ENCODE data around the gene CCR4. TPM values are rescaled to one million over a fixed set of nuclear protein-coding genes. Genes with fewer than 3 reads are reported as not detected.

Gene CCR4
- total and polyA plus RNA-seq, 2 of the 4 experiments (the other 2 are of a cell fraction), result not detected

DNA sequence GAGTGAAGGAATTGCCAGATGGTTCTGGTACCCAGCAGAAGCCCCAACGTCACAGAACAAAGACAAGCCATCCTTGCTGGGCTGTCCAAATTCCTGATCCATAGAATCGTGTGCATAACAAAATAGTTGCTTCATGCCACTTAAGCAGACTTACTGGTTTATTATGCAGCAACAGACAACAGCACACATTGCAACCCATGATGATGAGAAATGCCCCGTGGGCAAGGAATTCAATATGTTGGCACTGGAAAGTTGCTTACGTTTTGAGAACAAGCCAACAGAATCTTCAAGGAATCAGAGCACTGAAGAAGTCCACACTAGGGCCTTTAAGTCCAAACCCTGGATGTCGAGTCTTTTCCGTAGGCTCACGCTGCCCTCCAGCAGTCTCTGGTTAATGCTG is 40.3 kb downstream of the CCR4 start:
- H3K14ac ChIP-seq (replicated peaks; ENCODE audit: low read depth, low read length), result no peak overlapping the region
- H2AFZ ChIP-seq (replicated peaks; ENCODE audit: low read length, poor library complexity), result no peak overlapping the region
- CTCF ChIA-PET, result no interaction called here
- H3K9me3 ChIP-seq (ENCODE audit: control insufficient read depth, insufficient read depth, low read length), result no peaks in the 10 kb centered on the region
- H3K4me2 ChIP-seq (ENCODE audit: low read depth, low read length), result no peak overlapping the region
- H2BK15ac ChIP-seq (ENCODE audit: low read depth, low read length), result no peak overlapping the region
- H4K5ac ChIP-seq (ENCODE audit: low read depth, low read length), result no peak overlapping the region
- ATAC-seq (ENCODE audit: low read depth) (no peak), DNase-seq (no peak)
- H2AK9ac ChIP-seq (replicated peaks; ENCODE audit: low read depth, low read length, poor library complexity), result no peak overlapping the region
- TF ChIP-seq FOS (IDR thresholded peaks at IDR 0.05; ENCODE audit: low read depth, low read length), result no peak
- H3K79me1 ChIP-seq (ENCODE audit: low read depth in 1 of 2, low read length in 2 of 2), result no peaks in the 10 kb centered on the region
- no peak overlapping the region for H2BK120ac ChIP-seq (ENCODE audit: low read depth, low read length)
- in situ Hi-C loops (cut with MboI; ENCODE audit: low sequenced_read_pairs), result no loop called here
- H4K20me1 ChIP-seq (ENCODE audit: insufficient read depth, low read length), result no peaks in the 10 kb centered on the region
- intact Hi-C loops (cut with micrococcal nuclease), result no loop called here
- no CpG with 5 or more reads among the region's 7 CpGs for WGBS, 2 experiments (ENCODE audit: extremely low coverage in 2 of 2, insufficient read length in 1 of 2)
- no peak overlapping the region for H2AK5ac ChIP-seq (ENCODE audit: low read depth, low read length)
- no peak overlapping the region for H4K91ac ChIP-seq (ENCODE audit: insufficient read depth, low read depth, low read length)
- H3K23ac ChIP-seq (ENCODE audit: low read depth, low read length), result no peak overlapping the region
- no TSS peak for BruUV-seq (replicated peaks)
- no peaks in the 10 kb centered on the region for H3K4me1 ChIP-seq (ENCODE audit: control insufficient read depth, insufficient read depth, low read length)
- H3K27me3 ChIP-seq (ENCODE audit: control insufficient read depth, insufficient read depth, low read length), result no peaks in the 10 kb centered on the region; the same call in 1 of the 2 replicates
- no peak overlapping the region for H3K9ac ChIP-seq (ENCODE audit: low read depth, low read length)
- H3K56ac ChIP-seq (ENCODE audit: extremely low read depth, insufficient read depth, low read length), result no peak overlapping the region
- H2BK5ac ChIP-seq (ENCODE audit: low read depth, low read length, poor library complexity, severe bottlenecking), result no peak overlapping the region
- H3K18ac ChIP-seq (ENCODE audit: low read depth, low read length), result no peak overlapping the region
- H3K4me3 ChIP-seq (ENCODE audit: insufficient read depth, low read depth, low read length), result no peak overlapping the region
- H2BK20ac ChIP-seq (ENCODE audit: low read depth, low read length), result no peak overlapping the region
- H3K9me1 ChIP-seq (ENCODE audit: insufficient read depth, low read length), result no peaks in the 10 kb centered on the region; the same call in 1 of the 2 replicates
- H3K36me3 ChIP-seq (ENCODE audit: control insufficient read depth, insufficient read depth, low read length), result peaks cover 3% of the 10 kb centered on the region; the same call in 1 of the 2 replicates
- no peak overlapping the region for H3K27ac ChIP-seq (ENCODE audit: insufficient read depth, low read length)
- no peak overlapping the region for H4K8ac ChIP-seq (ENCODE audit: low read depth in 2 of 2, low read length in 2 of 2)
- dilution Hi-C loops (cut with HindIII; ENCODE audit: low sequenced_read_pairs, unreplicated experiment), result no loop called here
- no peak overlapping the region for H3K4ac ChIP-seq (ENCODE audit: low read depth, low read length)
- POLR2A ChIA-PET (ENCODE audit: unreplicated experiment), result no interaction called here
